ENCODE results near the gene FEZF2. TPM values are rescaled to one million over a fixed set of nuclear protein-coding genes. Genes with fewer than 3 reads are reported as not detected.

The FEZF2 gene
- polyA plus RNA-seq, 1 experiment: not detected

DNA sequence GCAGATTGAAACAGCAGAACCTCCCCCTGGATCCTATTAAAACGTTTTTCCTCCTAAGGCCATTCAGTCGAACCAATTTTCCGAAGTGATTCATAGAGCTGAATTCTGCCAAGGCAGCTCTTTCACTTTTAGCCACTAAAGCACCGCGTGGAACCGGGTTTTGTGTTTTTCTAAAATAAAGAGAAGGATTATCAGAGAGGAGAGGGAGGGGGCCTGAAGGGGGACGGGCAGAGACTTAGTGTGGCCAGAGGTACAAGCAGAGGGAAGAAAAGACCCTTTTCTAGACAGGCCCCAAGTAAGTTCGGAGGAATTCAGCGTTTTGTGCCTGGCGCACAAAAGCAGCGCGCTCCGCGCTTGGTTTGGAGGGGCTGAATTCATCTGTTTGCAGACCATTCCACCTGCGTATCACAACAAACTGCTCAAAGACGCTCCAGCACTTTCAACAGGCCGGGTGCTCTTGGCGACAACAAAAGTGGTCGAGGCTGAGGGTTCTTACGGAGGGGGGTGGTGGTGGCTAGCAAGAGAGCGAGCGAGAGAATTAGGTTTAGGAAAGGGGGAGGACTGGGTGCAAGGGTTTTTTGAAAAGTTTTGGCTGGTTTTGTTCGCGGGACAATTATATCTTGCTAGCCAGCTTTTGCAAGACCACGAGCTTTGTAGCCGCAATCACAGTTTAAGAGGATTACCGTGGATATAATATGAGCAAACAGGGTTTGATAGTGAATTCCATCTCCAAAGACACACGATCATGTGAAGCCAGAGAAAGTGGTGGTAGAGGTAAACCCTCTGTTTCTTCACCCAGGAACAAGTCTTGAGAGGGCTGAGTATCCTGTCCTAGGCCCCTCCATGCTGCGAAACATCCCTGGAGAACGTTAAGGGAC lies 1.2 kb upstream of the FEZF2 start:
- POLR2A ChIA-PET: no interaction called here
- H3K4me3 ChIP-seq (ENCODE audit: low read depth, low read length): no peak overlapping the region

DNA sequence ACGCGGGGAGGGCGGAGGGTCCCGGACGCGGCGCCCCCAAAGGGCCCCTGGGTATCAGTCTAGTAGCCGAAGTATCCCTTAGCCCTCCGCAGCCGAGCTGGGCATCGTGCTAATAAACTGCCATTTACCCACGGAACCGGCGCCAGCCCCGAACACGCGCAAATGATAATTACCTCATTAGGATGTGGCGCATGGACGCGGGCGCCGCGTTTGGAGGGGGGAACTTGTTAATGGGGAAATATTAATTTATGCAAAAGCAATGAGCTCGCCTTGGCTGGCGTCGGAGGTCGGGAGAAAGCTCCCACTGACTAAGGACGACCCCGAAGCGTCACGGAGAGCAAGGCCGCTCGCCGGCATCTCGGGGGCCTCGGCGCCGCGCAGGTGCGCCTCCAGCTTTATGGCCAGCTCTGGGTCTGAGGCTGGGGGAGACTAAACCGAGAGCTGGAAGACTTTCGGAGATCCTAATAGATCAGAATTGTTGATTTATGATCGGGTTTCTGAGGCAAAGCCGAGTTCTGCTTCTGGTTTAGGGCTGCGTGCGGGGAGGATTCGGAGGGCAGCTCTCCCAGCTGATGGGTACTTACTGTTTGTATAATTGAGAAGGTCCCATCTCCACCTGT lies 474 bp upstream of the FEZF2 start:
- no peak for DNase-seq (ENCODE audit: low read depth, low spot score)
- H3K9me3 ChIP-seq (ENCODE audit: control insufficient read depth, insufficient read depth, low read length): peaks cover 10% of the 10 kb centered on the region; the same call in 1 of the 2 replicates
- peaks cover 95% of the 10 kb centered on the region for H3K27me3 ChIP-seq (ENCODE audit: control insufficient read depth, insufficient read depth, low read length)
- ChIA-PET CTCF (interaction anchor here (0.6 to 1.2 kb wide), 2 partner anchors 44 to 92 kb away, joined by 3 to 9 read pairs; no protein-coding TSS in a partner anchor), POLR2A (no interaction called here)
- no peak overlapping the region for H3K4me3 ChIP-seq (ENCODE audit: low read depth, low read length)
- TF ChIP-seq, protein P1, sequence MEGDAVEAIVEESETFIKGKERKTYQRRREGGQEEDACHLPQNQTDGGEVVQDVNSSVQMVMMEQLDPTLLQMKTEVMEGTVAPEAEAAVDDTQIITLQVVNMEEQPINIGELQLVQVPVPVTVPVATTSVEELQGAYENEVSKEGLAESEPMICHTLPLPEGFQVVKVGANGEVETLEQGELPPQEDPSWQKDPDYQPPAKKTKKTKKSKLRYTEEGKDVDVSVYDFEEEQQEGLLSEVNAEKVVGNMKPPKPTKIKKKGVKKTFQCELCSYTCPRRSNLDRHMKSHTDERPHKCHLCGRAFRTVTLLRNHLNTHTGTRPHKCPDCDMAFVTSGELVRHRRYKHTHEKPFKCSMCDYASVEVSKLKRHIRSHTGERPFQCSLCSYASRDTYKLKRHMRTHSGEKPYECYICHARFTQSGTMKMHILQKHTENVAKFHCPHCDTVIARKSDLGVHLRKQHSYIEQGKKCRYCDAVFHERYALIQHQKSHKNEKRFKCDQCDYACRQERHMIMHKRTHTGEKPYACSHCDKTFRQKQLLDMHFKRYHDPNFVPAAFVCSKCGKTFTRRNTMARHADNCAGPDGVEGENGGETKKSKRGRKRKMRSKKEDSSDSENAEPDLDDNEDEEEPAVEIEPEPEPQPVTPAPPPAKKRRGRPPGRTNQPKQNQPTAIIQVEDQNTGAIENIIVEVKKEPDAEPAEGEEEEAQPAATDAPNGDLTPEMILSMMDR (IDR thresholded peaks at IDR 0.05; ENCODE audit: low read depth, low read length): no peak
- H3K27ac ChIP-seq (ENCODE audit: low read depth, low read length): no peak overlapping the region

More for the DNA sequence above, 1.2 kb upstream of the FEZF2 start:
- peaks cover 10% of the 10 kb centered on the region; the same call in 1 of the 2 replicates for H3K9me3 ChIP-seq (ENCODE audit: control insufficient read depth, insufficient read depth, low read length)
- CTCF ChIA-PET: interaction anchor here (0.6 to 1.2 kb wide), 2 partner anchors 45 to 93 kb away, joined by 3 to 9 read pairs; no protein-coding TSS in a partner anchor
- TF ChIP-seq, protein P1 (IDR thresholded peaks at IDR 0.05; ENCODE audit: low read depth, low read length): no peak
- no peak for DNase-seq (ENCODE audit: low read depth, low spot score)
- peaks cover 95% of the 10 kb centered on the region for H3K27me3 ChIP-seq (ENCODE audit: control insufficient read depth, insufficient read depth, low read length)
- H3K27ac ChIP-seq (ENCODE audit: low read depth, low read length): no peak overlapping the region

DNA sequence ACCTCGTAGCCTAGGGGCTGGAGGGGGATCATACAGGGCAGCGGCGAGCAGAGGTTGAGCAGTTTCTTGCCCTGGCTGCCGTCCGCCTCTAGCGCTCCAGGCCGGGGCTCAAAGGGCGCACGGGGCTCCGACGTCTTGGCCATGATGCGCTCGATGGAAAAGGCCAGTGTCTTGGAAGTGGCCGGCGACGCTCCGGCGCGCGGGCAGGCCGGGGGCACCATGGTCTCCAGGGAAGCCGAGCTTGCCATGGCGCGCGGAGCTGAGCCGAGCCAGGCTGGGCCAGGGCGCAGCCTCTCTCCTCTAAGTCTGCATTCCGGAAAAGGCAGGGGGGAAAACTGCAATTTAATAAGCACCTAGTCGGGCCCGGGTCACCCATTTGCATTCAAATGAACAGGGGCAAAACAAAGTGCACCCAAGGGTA lies 719 bp downstream of the FEZF2 start:
- POLR2A ChIA-PET: no interaction called here
- DNase-seq (ENCODE audit: low read depth, low spot score): no peak
- CTCF ChIA-PET: no interaction called here
- no peak overlapping the region for H3K27ac ChIP-seq (ENCODE audit: low read depth, low read length)
- no peak overlapping the region for H3K4me3 ChIP-seq (ENCODE audit: low read depth, low read length)
- TF ChIP-seq, protein P1 (IDR thresholded peaks at IDR 0.05; ENCODE audit: low read depth, low read length): no peak
- peaks cover 10% of the 10 kb centered on the region; the same call in 1 of the 2 replicates for H3K9me3 ChIP-seq (ENCODE audit: control insufficient read depth, insufficient read depth, low read length)
- H3K27me3 ChIP-seq (ENCODE audit: control insufficient read depth, insufficient read depth, low read length): peaks cover 95% of the 10 kb centered on the region

DNA sequence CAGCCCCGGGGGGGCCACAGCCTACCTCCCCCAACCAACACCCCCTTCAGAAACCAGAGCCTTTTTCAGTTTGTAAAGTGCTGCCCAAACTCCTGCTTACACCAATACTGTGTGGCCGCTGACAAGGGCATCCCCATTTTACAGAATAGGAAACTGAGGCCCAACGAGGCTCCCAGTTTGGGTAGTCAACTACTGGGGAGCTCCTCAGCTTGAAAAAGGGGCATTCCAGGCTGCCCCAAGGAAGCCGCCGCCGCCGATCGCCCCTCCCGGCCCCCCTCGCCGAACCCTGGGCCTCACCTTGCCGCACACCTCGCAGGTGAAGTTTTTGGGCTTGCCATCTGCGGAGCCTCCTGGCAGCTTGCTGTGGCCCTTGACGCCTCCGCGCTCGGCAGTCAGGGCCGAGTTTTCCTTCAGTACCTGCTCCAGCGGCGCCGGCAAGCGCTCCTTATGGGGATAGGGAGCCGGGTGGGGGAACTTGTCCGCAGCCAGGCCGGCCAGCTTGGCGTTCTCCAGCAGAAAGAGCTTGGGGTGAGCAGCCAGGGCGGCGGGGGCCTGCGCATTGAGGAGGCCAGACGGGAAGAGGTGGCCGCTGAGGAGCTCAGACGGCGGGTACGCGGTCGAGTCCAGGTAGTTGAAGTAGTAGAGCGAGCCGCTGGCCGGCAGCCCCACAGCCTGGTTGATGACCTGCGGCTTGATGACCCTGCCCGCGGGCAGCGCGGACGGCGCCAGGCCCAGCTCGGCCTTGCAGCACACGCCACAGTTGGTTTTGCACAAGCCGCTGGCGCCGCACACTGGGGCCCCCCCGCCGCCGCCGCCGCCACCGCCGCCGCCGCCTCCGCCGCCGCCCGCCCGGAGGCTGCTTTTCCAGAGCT lies 1.4 kb downstream of the FEZF2 start:
- TF ChIP-seq, protein P1 (IDR thresholded peaks at IDR 0.05; ENCODE audit: low read depth, low read length): no peak
- ChIA-PET CTCF (no interaction called here), POLR2A (no interaction called here)
- DNase-seq (ENCODE audit: low read depth, low spot score): no peak
- peaks cover 6% of the 10 kb centered on the region; the same call in 1 of the 2 replicates for H3K9me3 ChIP-seq (ENCODE audit: control insufficient read depth, insufficient read depth, low read length)
- H3K27me3 ChIP-seq (ENCODE audit: control insufficient read depth, insufficient read depth, low read length): peaks cover 96% of the 10 kb centered on the region
- H3K27ac ChIP-seq (ENCODE audit: low read depth, low read length): no peak overlapping the region
- no peak overlapping the region for H3K4me3 ChIP-seq (ENCODE audit: low read depth, low read length)
